ENCODE data around the gene SCAMP4.
A peak's percentile ranks its signal among the peaks of the same experiment; 100 is the strongest.

Gene SCAMP4

GRCh38 chr19:1882786-1883692, 22.2 kb upstream of the SCAMP4 start:
- H3F3A ChIP-seq (ENCODE audit: insufficient read depth, low read length): no peaks in the 10 kb centered on the region
- peak overlapping the region; percentile 79 for H3K27ac ChIP-seq (ENCODE audit: low read depth, low read length, poor library complexity, severe bottlenecking)
- no peaks in the 10 kb centered on the region for H3K9me2 ChIP-seq (ENCODE audit: low read depth, low read length)
- peak overlapping the region; percentile 84 for H3K9ac ChIP-seq (ENCODE audit: low read length)
- no peak overlapping the region for H2AFZ ChIP-seq (ENCODE audit: low read length)
- H3K4me3 ChIP-seq (ENCODE audit: low read depth, low read length, poor library complexity, severe bottlenecking): peak overlapping the region; percentile 81
- no peaks in the 10 kb centered on the region for H4K20me1 ChIP-seq (ENCODE audit: insufficient read depth, low read length)
- H3K36me3 ChIP-seq (ENCODE audit: insufficient read depth, low read length): peaks cover 6% of the 10 kb centered on the region; the same call in 1 of the 2 replicates
- H3K4me2 ChIP-seq (ENCODE audit: low read length): peak overlapping the region; percentile 93
- peaks cover 38% of the 10 kb centered on the region for H3K4me1 ChIP-seq (ENCODE audit: insufficient read depth, low read length, severe bottlenecking)
- peaks cover 27% of the 10 kb centered on the region for H3K79me2 ChIP-seq (ENCODE audit: insufficient read depth, low read length)
- no peaks in the 10 kb centered on the region for H3K27me3 ChIP-seq (ENCODE audit: insufficient read depth, low read length)
- no peaks in the 10 kb centered on the region for H3K9me3 ChIP-seq (ENCODE audit: low read length)
- no peak for TF ChIP-seq EZH2 (IDR thresholded peaks at IDR 0.05; ENCODE audit: borderline replicate concordance, low read length)

- Histone ChIP-seq H2AFZ (ENCODE audit: low read length) (no peak overlapping the region), H3K9ac (ENCODE audit: low read length) (peak overlapping the region; percentile 84), H3K27me3 (ENCODE audit: insufficient read depth, low read length) (no peaks in the 10 kb centered on the region), H3K79me2 (ENCODE audit: insufficient read depth, low read length) (peaks cover 27% of the 10 kb centered on the region), H3K36me3 (ENCODE audit: insufficient read depth, low read length) (peaks cover 6% of the 10 kb centered on the region; the same call in 1 of the 2 replicates), H3K9me2 (ENCODE audit: low read depth, low read length) (no peaks in the 10 kb centered on the region), H3K27ac (ENCODE audit: low read depth, low read length, poor library complexity, severe bottlenecking) (peak overlapping the region; percentile 79), H3K9me3 (ENCODE audit: low read length) (no peaks in the 10 kb centered on the region), H4K20me1 (ENCODE audit: insufficient read depth, low read length) (no peaks in the 10 kb centered on the region), H3K4me2 (ENCODE audit: low read length) (peak overlapping the region; percentile 93), H3K4me1 (ENCODE audit: insufficient read depth, low read length, severe bottlenecking) (peaks cover 38% of the 10 kb centered on the region), H3K4me3 (ENCODE audit: low read depth, low read length, poor library complexity, severe bottlenecking) (peak overlapping the region; percentile 81), H3F3A (ENCODE audit: insufficient read depth, low read length) (no peaks in the 10 kb centered on the region)
- TF ChIP-seq CTCF (IDR thresholded peaks at IDR 0.05; ENCODE audit: low read length) (no peak), EZH2 (IDR thresholded peaks at IDR 0.05; ENCODE audit: borderline replicate concordance, low read length) (no peak)
Observed at GRCh38 chr19:1883784-1884183, 21.4 kb upstream of the SCAMP4 start.

- H4K20me1 ChIP-seq (ENCODE audit: insufficient read depth, low read length): no peaks in the 10 kb centered on the region
- H3K27ac ChIP-seq (ENCODE audit: low read depth, low read length, poor library complexity, severe bottlenecking): peak overlapping the region; percentile 79
- peaks cover 6% of the 10 kb centered on the region; the same call in 1 of the 2 replicates for H3K36me3 ChIP-seq (ENCODE audit: insufficient read depth, low read length)
- peaks cover 27% of the 10 kb centered on the region for H3K79me2 ChIP-seq (ENCODE audit: insufficient read depth, low read length)
- H3K4me1 ChIP-seq (ENCODE audit: insufficient read depth, low read length, severe bottlenecking): peaks cover 38% of the 10 kb centered on the region
- no peaks in the 10 kb centered on the region for H3F3A ChIP-seq (ENCODE audit: insufficient read depth, low read length)
- H3K4me3 ChIP-seq (ENCODE audit: low read depth, low read length, poor library complexity, severe bottlenecking): peak overlapping the region; percentile 81
- H3K9ac ChIP-seq (ENCODE audit: low read length): peak overlapping the region; percentile 84
- H3K9me2 ChIP-seq (ENCODE audit: low read depth, low read length): no peaks in the 10 kb centered on the region
- TF ChIP-seq CTCF (IDR thresholded peaks at IDR 0.05; ENCODE audit: low read length) (no peak), EZH2 (IDR thresholded peaks at IDR 0.05; ENCODE audit: borderline replicate concordance, low read length) (no peak)
- H2AFZ ChIP-seq (ENCODE audit: low read length): no peak overlapping the region
- H3K27me3 ChIP-seq (ENCODE audit: insufficient read depth, low read length): no peaks in the 10 kb centered on the region
- peak overlapping the region; percentile 93 for H3K4me2 ChIP-seq (ENCODE audit: low read length)
- H3K9me3 ChIP-seq (ENCODE audit: low read length): no peaks in the 10 kb centered on the region
Observed at GRCh38 chr19:1884291-1884718, 20.9 kb upstream of the SCAMP4 start.

All from OCI-LY1 (cell line).